ENCODE data around the gene STXBP6.
"Not testable (repeated sequence)": the region's sequence is repeated elsewhere in the genome, so short reads cannot be mapped to it uniquely, and the experiment has no call there.

STXBP6 gene

DNA sequence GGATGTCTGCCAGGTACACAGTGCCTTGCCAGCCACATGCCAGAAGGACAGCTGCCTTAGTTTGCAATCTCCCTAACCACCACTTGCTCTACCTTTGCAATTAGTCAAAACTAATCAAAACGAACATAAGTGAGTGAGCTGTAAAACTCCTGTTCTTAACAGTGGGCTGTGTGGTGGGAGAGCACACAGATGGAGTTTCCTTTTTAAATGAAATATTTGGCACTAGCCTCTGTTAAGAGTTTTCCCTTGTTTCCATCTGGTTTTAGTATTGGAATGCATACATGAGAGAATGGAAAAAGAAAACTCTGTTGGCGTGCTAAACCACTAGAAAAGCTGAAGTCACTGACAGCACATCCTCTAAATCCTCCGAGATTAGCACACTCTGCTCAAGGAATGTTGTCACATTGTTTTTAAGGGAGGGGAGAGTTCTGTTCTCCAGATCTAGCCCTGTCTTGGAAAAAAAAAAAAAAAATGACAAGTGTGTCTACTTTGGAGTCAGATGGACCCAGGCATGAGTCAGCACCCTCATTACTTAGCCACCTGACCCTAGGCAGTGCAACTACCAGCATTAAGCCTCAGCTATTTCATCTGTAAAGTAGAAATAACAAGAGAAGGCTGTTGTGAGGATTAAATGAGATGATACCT lies 83.9 kb downstream of the STXBP6 start:
- DNase-seq (ENCODE audit: low read depth, low spot score): peak; percentile 66
- in situ Hi-C loops (cut with HindIII; ENCODE audit: low sequenced_read_pairs): no loop called here
- TF ChIP-seq, protein P1, sequence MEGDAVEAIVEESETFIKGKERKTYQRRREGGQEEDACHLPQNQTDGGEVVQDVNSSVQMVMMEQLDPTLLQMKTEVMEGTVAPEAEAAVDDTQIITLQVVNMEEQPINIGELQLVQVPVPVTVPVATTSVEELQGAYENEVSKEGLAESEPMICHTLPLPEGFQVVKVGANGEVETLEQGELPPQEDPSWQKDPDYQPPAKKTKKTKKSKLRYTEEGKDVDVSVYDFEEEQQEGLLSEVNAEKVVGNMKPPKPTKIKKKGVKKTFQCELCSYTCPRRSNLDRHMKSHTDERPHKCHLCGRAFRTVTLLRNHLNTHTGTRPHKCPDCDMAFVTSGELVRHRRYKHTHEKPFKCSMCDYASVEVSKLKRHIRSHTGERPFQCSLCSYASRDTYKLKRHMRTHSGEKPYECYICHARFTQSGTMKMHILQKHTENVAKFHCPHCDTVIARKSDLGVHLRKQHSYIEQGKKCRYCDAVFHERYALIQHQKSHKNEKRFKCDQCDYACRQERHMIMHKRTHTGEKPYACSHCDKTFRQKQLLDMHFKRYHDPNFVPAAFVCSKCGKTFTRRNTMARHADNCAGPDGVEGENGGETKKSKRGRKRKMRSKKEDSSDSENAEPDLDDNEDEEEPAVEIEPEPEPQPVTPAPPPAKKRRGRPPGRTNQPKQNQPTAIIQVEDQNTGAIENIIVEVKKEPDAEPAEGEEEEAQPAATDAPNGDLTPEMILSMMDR (IDR thresholded peaks at IDR 0.05; ENCODE audit: low read depth, low read length): no peak
- H3K4me3 ChIP-seq (ENCODE audit: low read depth, low read length): no peak overlapping the region

DNA sequence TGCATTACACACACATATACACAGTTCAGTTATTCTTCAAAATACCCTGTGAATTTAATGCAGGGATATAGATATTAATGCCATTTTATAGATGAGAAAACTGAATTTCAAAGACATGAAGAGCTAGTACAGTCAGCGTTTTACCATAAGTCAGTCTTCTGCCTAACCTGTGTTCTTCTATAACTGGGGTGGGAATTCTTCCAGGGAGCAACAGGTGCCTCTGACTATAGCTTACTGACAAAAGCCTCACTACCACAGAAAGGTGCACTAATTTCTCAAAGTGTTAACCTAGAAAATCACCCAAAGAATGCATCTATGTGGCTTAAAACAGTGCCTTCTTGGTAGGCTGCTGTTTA lies 84.4 kb downstream of the STXBP6 start:
- in situ Hi-C loops (cut with HindIII; ENCODE audit: low sequenced_read_pairs): no loop called here
- TF ChIP-seq, protein P1 (IDR thresholded peaks at IDR 0.05; ENCODE audit: low read depth, low read length): no peak
- no peak for DNase-seq (ENCODE audit: low read depth, low spot score)
- no peak overlapping the region for H3K4me3 ChIP-seq (ENCODE audit: low read depth, low read length)

- TF ChIP-seq, protein P1 (IDR thresholded peaks at IDR 0.05; ENCODE audit: low read depth, low read length): no peak
- in situ Hi-C loops (cut with HindIII; ENCODE audit: low sequenced_read_pairs): no loop called here
- no peak overlapping the region for H3K4me3 ChIP-seq (ENCODE audit: low read depth, low read length)
- DNase-seq (ENCODE audit: low read depth, low spot score): no peak
Observed at GRCh38 chr14:24964591-24964990, 85.4 kb downstream of the STXBP6 start.

GRCh38 chr14:24964048-24964447 lies 85.9 kb downstream of the STXBP6 start:
- in situ Hi-C loops (cut with HindIII; ENCODE audit: low sequenced_read_pairs): no loop called here
- DNase-seq (ENCODE audit: low read depth, low spot score): no peak
- TF ChIP-seq, protein P1 (IDR thresholded peaks at IDR 0.05; ENCODE audit: low read depth, low read length): no peak

DNA sequence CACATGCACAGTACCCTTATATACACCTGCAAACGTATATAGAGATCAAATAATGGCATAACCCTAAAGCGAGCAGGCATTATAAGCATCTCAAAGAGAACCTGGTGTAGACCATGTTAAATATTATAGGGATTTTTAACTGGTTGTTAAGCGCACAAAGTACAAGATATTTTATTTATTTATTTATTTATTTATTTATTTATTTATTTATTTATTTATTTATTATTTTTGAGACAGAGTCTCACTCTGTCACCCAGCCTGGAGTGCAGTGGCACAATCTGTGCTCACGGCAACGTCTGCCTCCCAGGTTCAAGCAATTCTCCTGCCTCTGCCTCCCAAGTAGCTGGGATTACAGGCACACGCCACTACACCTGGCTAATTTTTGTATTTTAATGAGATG lies 87.8 kb downstream of the STXBP6 start:
- in situ Hi-C loops (cut with HindIII; ENCODE audit: low sequenced_read_pairs); H3K4me3 ChIP-seq (ENCODE audit: low read depth, low read length); DNase-seq (ENCODE audit: low read depth, low spot score): not testable (repeated sequence)

More at GRCh38 chr14:24964048-24964447, 85.9 kb downstream of the STXBP6 start:
- no peak overlapping the region for H3K4me3 ChIP-seq (ENCODE audit: low read depth, low read length)

DNA sequence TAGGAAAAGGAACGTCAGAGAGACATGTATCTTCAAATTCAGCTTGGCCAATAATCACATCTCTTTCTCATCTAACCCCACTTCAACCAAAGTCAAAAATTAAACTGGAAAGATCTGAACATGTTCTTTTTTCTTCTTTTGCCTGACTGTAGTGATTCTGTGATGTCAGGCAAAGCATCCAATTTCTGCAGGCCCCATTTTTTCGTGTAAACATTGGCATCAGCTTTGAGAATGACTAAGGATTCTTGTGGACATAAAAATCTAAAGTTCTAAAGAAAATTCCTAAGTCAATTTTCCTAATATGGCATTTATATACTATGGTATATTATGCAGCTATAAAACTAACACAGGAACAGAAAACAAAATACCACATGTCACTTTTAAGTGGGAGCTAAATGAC lies 89.1 kb downstream of the STXBP6 start:
- peak; percentile 28 for DNase-seq (ENCODE audit: low read depth, low spot score)
- TF ChIP-seq, protein P1 (IDR thresholded peaks at IDR 0.05; ENCODE audit: low read depth, low read length): no peak
- no peak overlapping the region for H3K4me3 ChIP-seq (ENCODE audit: low read depth, low read length)
- in situ Hi-C loops (cut with HindIII; ENCODE audit: low sequenced_read_pairs): no loop called here

DNA sequence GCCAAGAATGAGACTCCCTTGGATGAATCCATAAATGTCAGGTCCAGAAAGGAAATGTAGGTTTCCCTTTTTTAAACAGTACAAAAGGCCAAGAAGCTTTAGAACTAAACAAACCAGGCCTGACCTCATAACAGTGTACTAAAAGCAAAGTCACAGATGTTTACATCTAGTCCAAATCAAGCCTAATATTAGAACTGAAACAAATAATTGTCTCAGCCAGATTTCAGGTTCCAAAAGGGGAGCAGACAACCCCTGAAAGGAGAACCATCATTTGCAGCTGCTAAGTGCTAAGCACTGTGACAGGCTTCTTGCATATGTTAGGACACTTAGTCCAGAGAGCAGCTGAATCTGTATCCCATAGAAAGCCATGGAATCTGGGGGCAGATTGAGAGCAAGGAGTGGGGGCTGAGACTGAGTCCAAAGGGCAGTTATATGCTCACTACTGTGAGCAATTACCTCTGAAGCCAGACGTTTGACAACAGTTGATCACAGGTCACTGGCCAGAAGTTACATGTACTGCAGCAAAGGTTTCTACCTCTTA lies 90.1 kb downstream of the STXBP6 start:
- TF ChIP-seq, protein P1 (IDR thresholded peaks at IDR 0.05; ENCODE audit: low read depth, low read length): no peak
- DNase-seq (ENCODE audit: low read depth, low spot score): no peak
- no peak overlapping the region for H3K4me3 ChIP-seq (ENCODE audit: low read depth, low read length)
- in situ Hi-C loops (cut with HindIII; ENCODE audit: low sequenced_read_pairs): no loop called here

Measured in astrocyte of the spinal cord (primary cell).